Endometrium (tissue), 2 donors: ENCODE data around the gene CTIF.

Source experiments
- FAIRE-seq: peaks from 2 replicates; lab custom pipeline; 2012; peaks lifted over from hg19 to GRCh38; lab: Jason Lieb, UNC
- donor health status: control.
- donor health status: control.

Gene CTIF

GRCh38 chr18:48575301-48575657, 36.4 kb downstream of the CTIF start:
- no peak for FAIRE-seq

GRCh38 chr18:48575658-48576456, 37.0 kb downstream of the CTIF start:
- FAIRE-seq: no peak

GRCh38 chr18:48576457-48576771, 37.6 kb downstream of the CTIF start:
- FAIRE-seq: no peak

GRCh38 chr18:48577478-48578190, 38.8 kb downstream of the CTIF start:
- FAIRE-seq: no peak

- no peak for FAIRE-seq
Observed at GRCh38 chr18:48578289-48578688, 39.5 kb downstream of the CTIF start.

- no peak for FAIRE-seq
Observed at GRCh38 chr18:48580066-48580465, 41.2 kb downstream of the CTIF start.

GRCh38 chr18:48580782-48581181, 42.0 kb downstream of the CTIF start:
- no peak for FAIRE-seq

GRCh38 chr18:48581206-48581605, 42.4 kb downstream of the CTIF start:
- no peak for FAIRE-seq

GRCh38 chr18:48581941-48582340, 43.1 kb downstream of the CTIF start:
- no peak for FAIRE-seq

GRCh38 chr18:48582946-48583345, 44.1 kb downstream of the CTIF start:
- FAIRE-seq: no peak

GRCh38 chr18:48583573-48583972, 44.7 kb downstream of the CTIF start:
- FAIRE-seq: no peak

- FAIRE-seq: no peak
Observed at GRCh38 chr18:48589797-48590519, 51.1 kb downstream of the CTIF start.

GRCh38 chr18:48590678-48591077, 51.8 kb downstream of the CTIF start:
- no peak for FAIRE-seq

- no peak for FAIRE-seq
Observed at GRCh38 chr18:48592540-48593171, 53.8 kb downstream of the CTIF start.

- FAIRE-seq: no peak
Observed at GRCh38 chr18:48594471-48595094, 55.8 kb downstream of the CTIF start.

GRCh38 chr18:48595703-48596218, 56.9 kb downstream of the CTIF start:
- no peak for FAIRE-seq

GRCh38 chr18:48597110-48597509, 58.3 kb downstream of the CTIF start:
- no peak for FAIRE-seq

GRCh38 chr18:48597671-48598070, 58.8 kb downstream of the CTIF start:
- no peak for FAIRE-seq

GRCh38 chr18:48599391-48599790, 60.6 kb downstream of the CTIF start:
- no peak for FAIRE-seq

GRCh38 chr18:48600046-48600445, 61.2 kb downstream of the CTIF start:
- no peak for FAIRE-seq

GRCh38 chr18:48600456-48601090, 61.7 kb downstream of the CTIF start:
- no peak for FAIRE-seq

GRCh38 chr18:48601343-48601742, 62.5 kb downstream of the CTIF start:
- no peak for FAIRE-seq
